ENCODE results near the gene HAS3.

GRCh38 chr16:69056421-69056820, 49.0 kb upstream of the HAS3 start:
- TF ChIP-seq, protein P1, sequence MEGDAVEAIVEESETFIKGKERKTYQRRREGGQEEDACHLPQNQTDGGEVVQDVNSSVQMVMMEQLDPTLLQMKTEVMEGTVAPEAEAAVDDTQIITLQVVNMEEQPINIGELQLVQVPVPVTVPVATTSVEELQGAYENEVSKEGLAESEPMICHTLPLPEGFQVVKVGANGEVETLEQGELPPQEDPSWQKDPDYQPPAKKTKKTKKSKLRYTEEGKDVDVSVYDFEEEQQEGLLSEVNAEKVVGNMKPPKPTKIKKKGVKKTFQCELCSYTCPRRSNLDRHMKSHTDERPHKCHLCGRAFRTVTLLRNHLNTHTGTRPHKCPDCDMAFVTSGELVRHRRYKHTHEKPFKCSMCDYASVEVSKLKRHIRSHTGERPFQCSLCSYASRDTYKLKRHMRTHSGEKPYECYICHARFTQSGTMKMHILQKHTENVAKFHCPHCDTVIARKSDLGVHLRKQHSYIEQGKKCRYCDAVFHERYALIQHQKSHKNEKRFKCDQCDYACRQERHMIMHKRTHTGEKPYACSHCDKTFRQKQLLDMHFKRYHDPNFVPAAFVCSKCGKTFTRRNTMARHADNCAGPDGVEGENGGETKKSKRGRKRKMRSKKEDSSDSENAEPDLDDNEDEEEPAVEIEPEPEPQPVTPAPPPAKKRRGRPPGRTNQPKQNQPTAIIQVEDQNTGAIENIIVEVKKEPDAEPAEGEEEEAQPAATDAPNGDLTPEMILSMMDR (IDR thresholded peaks at IDR 0.05; ENCODE audit: insufficient read depth, low read length, poor library complexity, severe bottlenecking): no peak
- TF ChIP-seq EZH2phosphoT487 (conservative IDR thresholded peaks at IDR 0.05; ENCODE audit: low read length): no peak

Measured in SU-DHL-6 (cell line).